Psoas muscle (tissue), 8 donors: ENCODE results near the gene CSF3R. TPM values are rescaled to one million over a fixed set of nuclear protein-coding genes. Genes with fewer than 3 reads are reported as not detected.

Experiments
- ATAC-seq, 4 donors: fragments of 200-7000 bp; cut with Tn5 transposase; one replicate each; pipeline ENCODE4 v1.9.1; 2020; ENCODE audit warnings: moderate library complexity in 3 of 4, mild to moderate bottlenecking in 2 of 4
- DNase-seq, 2 donors: peaks; one replicate each; pipeline ENCODE4 v3.0.0-alpha.2; 2020
- H3K27ac ChIP-seq: fragments of 200-600 bp; one replicate; pipeline ENCODE4 v1.8.0; 2022
- H3K27me3 ChIP-seq, 3 donors: fragments of 200-600 bp in 1 of 3; one replicate each; pipeline versions ENCODE4 v1.6.1 to v1.8.0; 2013 to 2022; ENCODE audit warnings: low read length in 2 of 3, mild to moderate bottlenecking in 2 of 3, moderate library complexity in 1 of 3; ENCODE audit not compliant: insufficient read depth in 3 of 3
- H3K36me3 ChIP-seq, 2 donors: fragments of 200-600 bp in 1 of 2; one replicate each; pipeline versions ENCODE4 v1.6.1 to v1.8.0; 2013 to 2022; ENCODE audit warnings: low read depth in 1 of 2, mild to moderate bottlenecking in 1 of 2, moderate library complexity in 1 of 2; ENCODE audit not compliant: insufficient read depth in 1 of 2
- H3K4me1 ChIP-seq: fragments of 200-600 bp; one replicate; pipeline ENCODE4 v1.8.0; 2022
- H3K4me3 ChIP-seq: fragments of 200-600 bp; one replicate; pipeline ENCODE4 v1.8.0; 2022; ENCODE audit warnings: mild to moderate bottlenecking
- H3K9me3 ChIP-seq: fragments of 200-600 bp; one replicate; pipeline ENCODE4 v1.8.0; 2022
- CTCF ChIP-seq: fragments of 200-600 bp; IDR thresholded peaks from one replicate; pipeline ENCODE4 v1.8.0; 2022; ENCODE audit warnings: antibody characterized with exemption
- WGBS, 3 donors: extraction: QIAGEN DNeasy Blood & Tissue Kit; methylation state at CpG; one replicate each; pipeline versions ENCODE4 v1.1.6 to v1.1.7; 2013; 5-methylcytosine and 5-hydroxymethylcytosine counted together
- intact Hi-C, 2 donors: fragments of 100-400 bp; cut with DNase I; formaldehyde crosslinking; loops; one replicate each; pipeline versions ENCODE4 v1.11.0 to v1.14.2; 2022
- polyA plus RNA-seq, 3 donors: library from polyadenylated mRNA; stranded (reverse); fragments of 200-250 nt; gene quantifications; one replicate each; pipeline ENCODE4 v1.2.3, GENCODE V29; 2013
- total RNA-seq, 4 donors: library from RNA; stranded (reverse); fragmentation: NEBNext Ultra II Directional in 2 of 4; extraction: Animal tissue kit (Norgen Biotek cat#: 25700) in 2 of 4; gene quantifications; one replicate each; pipeline versions ENCODE4 v1.2.1 to v1.2.4, GENCODE V29; 2021 to 2023
- donor health status: healthy with polysubstance abuse.
- donor health status: DM: no; HTN: no; CAD: no; lungs with moderate emphysema.
- donor health status: Bipolar disorder and iron deficiency.
- donor health status: healthy.
- donor health status: DM: yes; HTN: yes; CAD: no.
- donor health status: DM: no; HTN: no; CAD: no.
- donor health status: DM: no; HTN: no; CAD: no.
- donor health status: DM: yes; HTN: yes; CAD: no.

CSF3R gene
- total and polyA plus RNA-seq, 7 donors, result 0.52 to 6.5 (median 1.9) TPM

- Histone ChIP-seq H3K9me3 (no peaks in the 10 kb centered on the region), H3K36me3 (peaks cover 0 to 16% of the 10 kb centered on the region in 2 donors), H3K27ac (no peak overlapping the region), H3K4me3 (no peak overlapping the region), H3K27me3 (no peaks in the 10 kb centered on the region), H3K4me1 (peaks cover 23% of the 10 kb centered on the region)
- intact Hi-C loops, result no loop called here
- no peak for ATAC-seq
- TF ChIP-seq CTCF, result no peak
- 84 to 90% (median 86%) methylated on average over 9 of the region's 9 CpGs for WGBS, 3 donors
- DNase-seq, result no peak
Observed at GRCh38 chr1:36417931-36418330, 64.8 kb downstream of the CSF3R start.

Other genes starting within 250 kb of the CSF3R start
- 1 to 10 TPM in 1 of 4 donors, under 1 TPM in 3; 0.69 to 1.1 (median 0.96) TPM for gene SH3D21, start 176.5 kb downstream of the CSF3R start, total RNA-seq
- under 1 TPM; 0.36 to 0.88 (median 0.37) TPM for gene SH3D21, start 176.5 kb downstream of the CSF3R start, polyA plus RNA-seq
- 1 to 10 TPM; 3.3 to 8.2 (median 5.6) TPM for gene EVA1B, start 159.3 kb downstream of the CSF3R start, total RNA-seq
- 10 to 100 TPM in 1 of 3 donors, 1 to 10 TPM in 2; 2.6 to 13.7 (median 6.9) TPM for gene EVA1B, start 159.3 kb downstream of the CSF3R start, polyA plus RNA-seq
- gene STK40, start 97.0 kb downstream of the CSF3R start, total RNA-seq, result 100 to 1,000 TPM in 3 of 4 donors, 10 to 100 TPM in 1; 84.4 to 218 (median 145) TPM
- 100 to 1,000 TPM in 2 of 3 donors, 10 to 100 TPM in 1; 93.0 to 312 (median 182) TPM for gene STK40, start 97.0 kb downstream of the CSF3R start, polyA plus RNA-seq
- 100 to 1,000 TPM in 1 of 4 donors, 10 to 100 TPM in 3; 80.3 to 102 (median 95.6) TPM for gene LSM10, start 85.0 kb downstream of the CSF3R start, total RNA-seq
- gene LSM10, start 85.0 kb downstream of the CSF3R start, polyA plus RNA-seq, result 100 to 1,000 TPM; 134 to 246 (median 156) TPM
- gene OSCP1, start 32.5 kb downstream of the CSF3R start, total RNA-seq, result 1 to 10 TPM; 3.1 to 4.6 (median 4.3) TPM
- gene OSCP1, start 32.5 kb downstream of the CSF3R start, polyA plus RNA-seq, result 1 to 10 TPM; 2.5 to 5.5 (median 4.2) TPM
- 100 to 1,000 TPM; 127 to 141 (median 131) TPM for gene MRPS15, start 18.5 kb downstream of the CSF3R start, total RNA-seq
- 100 to 1,000 TPM; 233 to 279 (median 247) TPM for gene MRPS15, start 18.5 kb downstream of the CSF3R start, polyA plus RNA-seq